Neural cell (in vitro differentiated cells): ENCODE data around the gene IL18BP. TPM values are rescaled to one million over a fixed set of nuclear protein-coding genes. Genes with fewer than 3 reads are reported as not detected.

Experiments used
- H2AFZ ChIP-seq: fragments of 200-600, 300-800 bp; sonication (generic), shearing (Covaris generic); 2 replicates; pipeline ENCODE4 v1.6.0; 2014; ENCODE audit warnings: low read depth, mild to moderate bottlenecking, antibody characterized with exemption, low read length, moderate library complexity
- H3F3A ChIP-seq: fragments of 200-600 bp; shearing (Covaris generic); 2 replicates; pipeline ENCODE4 v1.6.1; 2016; ENCODE audit warnings: mild to moderate bottlenecking, moderate library complexity, mixed read lengths, antibody characterized with exemption, low read length; ENCODE audit not compliant: insufficient read depth, poor library complexity, severe bottlenecking
- H3K27ac ChIP-seq: fragments of 200-600, 300-800 bp; sonication (generic), shearing (Covaris generic); 2 replicates; pipeline ENCODE4 v1.5.1; 2014; ENCODE audit warnings: mild to moderate bottlenecking, low read length, moderate library complexity
- H3K27me3 ChIP-seq: fragments of 300-800, 200-600 bp; sonication (generic), shearing (Covaris generic); 2 replicates; pipeline ENCODE4 v1.6.0; 2014; ENCODE audit warnings: mild to moderate bottlenecking, low read depth, low read length, moderate library complexity; ENCODE audit not compliant: insufficient read depth
- H3K36me3 ChIP-seq: fragments of 300-800, 200-600 bp; sonication (generic), shearing (Covaris generic); 2 replicates; pipeline ENCODE4 v1.5.1; 2014; ENCODE audit warnings: mild to moderate bottlenecking, antibody characterized with exemption, low read length, moderate library complexity; ENCODE audit not compliant: insufficient read depth
- H3K4me2 ChIP-seq: fragments of 300-800, 200-600 bp; sonication (generic), shearing (Covaris generic); 2 replicates; pipeline ENCODE4 v1.6.0; 2014; ENCODE audit warnings: mild to moderate bottlenecking, low read length
- H3K4me3 ChIP-seq: fragments of 300-800, 200-600 bp; sonication (generic), shearing (Covaris generic); 2 replicates; pipeline ENCODE4 v1.5.1; 2014; ENCODE audit warnings: mild to moderate bottlenecking, low read length, moderate library complexity
- H3K79me2 ChIP-seq: fragments of 200-600 bp; shearing (Covaris generic); replicated peaks from 2 replicates; pipeline ENCODE4 v1.6.0; 2014; ENCODE audit warnings: mild to moderate bottlenecking, low read length, moderate library complexity; ENCODE audit not compliant: insufficient read depth
- H3K9ac ChIP-seq: fragments of 300-800, 200-600 bp; sonication (generic), shearing (Covaris generic); 2 replicates; pipeline ENCODE4 v1.6.1; 2016; ENCODE audit warnings: mild to moderate bottlenecking, low read length, mixed read lengths
- H3K9me2 ChIP-seq: fragments of 200-600 bp; shearing (Covaris generic); 2 replicates; pipeline ENCODE4 v1.6.1; 2016; ENCODE audit warnings: mild to moderate bottlenecking, low read length, mixed read lengths; ENCODE audit not compliant: insufficient read depth
- H3K9me3 ChIP-seq: fragments of 200-600, 300-800 bp; sonication (generic), shearing (Covaris generic); 2 replicates; pipeline ENCODE4 v1.6.1; 2016; ENCODE audit warnings: mild to moderate bottlenecking, mixed run types, low read length, moderate library complexity, mixed read lengths
- H4K20me1 ChIP-seq: fragments of 200-600 bp; shearing (Covaris generic); 2 replicates; pipeline ENCODE4 v1.6.1; 2016; ENCODE audit warnings: mild to moderate bottlenecking, mixed run types; ENCODE audit not compliant: insufficient read depth
- CTCF ChIP-seq: fragments of 450-650 bp; IDR thresholded peaks from 2 replicates; pipeline ENCODE4 v1.5.1; 2014; ENCODE audit warnings: antibody characterized with exemption, mild to moderate bottlenecking, moderate library complexity; ENCODE audit not compliant: poor library complexity, severe bottlenecking
- EP300 ChIP-seq: fragments of 450-650 bp; conservative IDR thresholded peaks from 2 replicates; pipeline ENCODE4 v1.6.1; 2014; ENCODE audit warnings: antibody characterized with exemption, mild to moderate bottlenecking, moderate library complexity; ENCODE audit not compliant: poor library complexity, severe bottlenecking
- EZH2 ChIP-seq: fragments of 200-600, 300-800 bp; shearing (Covaris generic), sonication (generic); IDR thresholded peaks from 2 replicates; pipeline ENCODE4 v1.6.1; 2014; ENCODE audit warnings: antibody characterized with exemption, low read length, borderline replicate concordance, mild to moderate bottlenecking; ENCODE audit not compliant: insufficient read depth, poor library complexity, severe bottlenecking
- MXI1 ChIP-seq: fragments of 450-650 bp; conservative IDR thresholded peaks from 2 replicates; pipeline ENCODE4 v1.6.1; 2014; ENCODE audit warnings: antibody characterized with exemption, mild to moderate bottlenecking; ENCODE audit not compliant: poor library complexity, severe bottlenecking
- POLR2AphosphoS5 ChIP-seq: IDR thresholded peaks from 2 replicates; pipeline ENCODE4 v1.6.1; 2012
- RAD21 ChIP-seq: fragments of 450-650 bp; conservative IDR thresholded peaks from 2 replicates; pipeline ENCODE4 v1.6.1; 2014; ENCODE audit warnings: antibody characterized with exemption, mild to moderate bottlenecking, moderate library complexity
- REST ChIP-seq: IDR thresholded peaks from 2 replicates; pipeline ENCODE4 v1.6.1; 2012; ENCODE audit warnings: borderline replicate concordance
- SMC3 ChIP-seq: fragments of 450-650 bp; conservative IDR thresholded peaks from 2 replicates; pipeline ENCODE4 v1.6.1; 2014; ENCODE audit warnings: antibody characterized with exemption, mild to moderate bottlenecking, moderate library complexity; ENCODE audit not compliant: poor library complexity
- TAF1 ChIP-seq: IDR thresholded peaks from 2 replicates; pipeline ENCODE4 v1.6.1; 2012; ENCODE audit warnings: low read depth
- polyA plus RNA-seq: library from polyadenylated mRNA; depleted of rRNA; stranded (reverse); fragments of >200 nt; gene quantifications from 2 replicates; pipeline ENCODE4 v1.2.3, GENCODE V29; 2014

Gene IL18BP
- polyA plus RNA-seq, 1 donor from 2014 or later, result 3.1 TPM

- Histone ChIP-seq H3K36me3 (no peaks in the 10 kb centered on the region), H3K79me2 (peaks cover 3% of the 10 kb centered on the region), H3K9me2 (no peaks in the 10 kb centered on the region), H3K4me2 (no peak overlapping the region), H3K4me3 (no peak overlapping the region), H3K27me3 (no peaks in the 10 kb centered on the region), H3K9me3 (no peaks in the 10 kb centered on the region), H3K9ac (no peak overlapping the region), H2AFZ (no peak overlapping the region), H3F3A (no peaks in the 10 kb centered on the region), H3K27ac (no peak overlapping the region), H4K20me1 (no peaks in the 10 kb centered on the region)
- TF ChIP-seq CTCF (no peak), MXI1 (no peak), POLR2AphosphoS5 (no peak)
These were observed 46.9 kb upstream of the IL18BP start for GRCh38 chr11:71951741-71952310.

- Histone ChIP-seq H4K20me1 (no peaks in the 10 kb centered on the region), H3K79me2 (no peaks in the 10 kb centered on the region)
- TF ChIP-seq TAF1, result no peak
These were observed 42.7 kb upstream of the IL18BP start for GRCh38 chr11:71955898-71956456.

GRCh38 chr11:71962428-71963038 lies 36.2 kb upstream of the IL18BP start:
- no peak overlapping the region for H3K27ac ChIP-seq
- no peaks in the 10 kb centered on the region for H3K27me3 ChIP-seq
- peaks cover 12% of the 10 kb centered on the region for H3K36me3 ChIP-seq
- H2AFZ ChIP-seq, result no peak overlapping the region
- H3K9ac ChIP-seq, result no peak overlapping the region
- no peak overlapping the region for H3K4me2 ChIP-seq
- H3K4me3 ChIP-seq, result no peak overlapping the region
- H3K9me2 ChIP-seq, result no peaks in the 10 kb centered on the region
- no peaks in the 10 kb centered on the region for H4K20me1 ChIP-seq
- H3F3A ChIP-seq, result no peaks in the 10 kb centered on the region
- no peak for TF ChIP-seq EP300
- TF ChIP-seq POLR2AphosphoS5, result no peak
- TF ChIP-seq MXI1, result no peak
- no peak for TF ChIP-seq RAD21
- no peak for TF ChIP-seq CTCF
- no peak for TF ChIP-seq TAF1
- no peak for TF ChIP-seq REST
- no peak for TF ChIP-seq SMC3
- no peak for TF ChIP-seq EZH2
- H3K9me3 ChIP-seq, result no peaks in the 10 kb centered on the region
- H3K79me2 ChIP-seq, result no peaks in the 10 kb centered on the region

More at GRCh38 chr11:71955898-71956456, 42.7 kb upstream of the IL18BP start:
- Histone ChIP-seq H3K36me3 (peaks cover 5% of the 10 kb centered on the region), H3K9ac (no peak overlapping the region), H2AFZ (no peak overlapping the region), H3K27me3 (no peaks in the 10 kb centered on the region), H3K4me3 (no peak overlapping the region), H3K27ac (no peak overlapping the region), H3K9me2 (no peaks in the 10 kb centered on the region), H3K9me3 (no peaks in the 10 kb centered on the region), H3K4me2 (no peak overlapping the region), H3F3A (no peaks in the 10 kb centered on the region)
